Measurements from ENCODE around the gene CCDC88C. TPM values are rescaled to one million over a fixed set of nuclear protein-coding genes. Genes with fewer than 3 reads are reported as not detected.

Gene CCDC88C
- total and polyA plus RNA-seq, 9 donors = 7.4 to 13.1 (median 12.1) TPM

DNA sequence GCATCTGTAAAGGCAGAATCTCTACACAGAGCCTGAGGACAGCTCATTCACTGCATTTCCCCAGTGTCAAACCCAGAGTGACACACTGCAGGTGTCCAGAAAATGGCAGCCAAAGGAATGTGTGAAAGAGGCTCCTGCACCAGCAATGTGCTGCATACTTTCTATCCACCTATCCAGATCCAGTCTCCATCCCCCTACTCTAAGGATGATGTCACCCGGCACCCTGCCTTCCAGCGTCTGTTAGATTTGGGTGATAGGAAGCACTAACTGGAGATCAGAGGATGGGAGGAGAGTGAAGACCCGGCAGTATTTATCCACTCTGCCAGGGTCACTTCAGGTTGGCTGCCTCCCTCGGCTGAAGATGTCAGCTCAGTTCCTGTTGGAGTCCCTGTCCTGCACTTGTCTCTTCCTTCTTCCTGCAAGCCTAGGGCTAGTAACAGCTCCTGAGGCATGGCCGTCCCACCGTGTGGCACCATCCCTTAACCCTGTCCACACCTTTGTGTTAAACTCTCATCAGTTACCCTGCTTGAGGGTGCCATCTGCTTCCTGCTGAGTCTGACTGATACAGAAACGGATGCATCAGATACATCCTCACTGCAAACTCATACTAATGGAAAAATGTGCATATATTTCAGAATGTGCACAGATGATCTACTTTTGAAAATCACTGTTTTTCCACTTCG is 160.2 kb downstream of the CCDC88C start:
- H3K36me3 ChIP-seq (ENCODE audit: control insufficient read depth, insufficient read depth, low read length) = no peaks in the 10 kb centered on the region
- no peak for DNase-seq
- 10% methylated on average over 5 of the region's 8 CpGs for WGBS (ENCODE audit: insufficient coverage)
- H3K4me1 ChIP-seq (ENCODE audit: control insufficient read depth, insufficient read depth, low read length) = peaks cover 20% of the 10 kb centered on the region
- H3K27me3 ChIP-seq (ENCODE audit: control insufficient read depth, insufficient read depth, low read length) = peaks cover 23% of the 10 kb centered on the region
- no peak overlapping the region for H3K27ac ChIP-seq (ENCODE audit: low read length)
- H3K4me3 ChIP-seq (ENCODE audit: low read length) = no peak overlapping the region
- peaks cover 2% of the 10 kb centered on the region for H3K9me3 ChIP-seq (replicated peaks; ENCODE audit: control insufficient read depth, low read depth, low read length)

DNA sequence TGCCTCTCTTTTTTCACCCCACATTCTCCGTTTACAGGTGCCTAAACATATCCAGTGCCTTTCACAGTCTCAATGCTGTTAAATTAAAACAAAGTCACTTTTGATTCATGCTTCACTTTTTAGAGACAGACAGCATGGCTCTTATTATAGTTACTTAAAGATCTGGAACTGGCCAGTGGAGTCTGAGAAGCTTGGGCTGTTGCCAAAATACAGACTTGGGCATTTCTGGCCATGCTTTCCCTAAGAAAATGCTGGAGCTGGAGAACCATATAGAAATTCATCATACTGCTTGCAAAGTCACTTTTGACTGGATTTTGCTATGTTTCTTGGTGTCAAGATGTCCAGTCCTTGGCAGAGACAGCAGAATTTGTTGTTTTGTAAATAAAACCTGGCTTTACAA is 161.0 kb downstream of the CCDC88C start:
- Histone ChIP-seq H3K4me3 (ENCODE audit: low read length) (no peak overlapping the region), H3K27me3 (ENCODE audit: control insufficient read depth, insufficient read depth, low read length) (peaks cover 24% of the 10 kb centered on the region), H3K9me3 (replicated peaks; ENCODE audit: control insufficient read depth, low read depth, low read length) (peaks cover 2% of the 10 kb centered on the region), H3K27ac (ENCODE audit: low read length) (no peak overlapping the region), H3K4me1 (ENCODE audit: control insufficient read depth, insufficient read depth, low read length) (peaks cover 20% of the 10 kb centered on the region), H3K36me3 (ENCODE audit: control insufficient read depth, insufficient read depth, low read length) (no peaks in the 10 kb centered on the region)
- WGBS (ENCODE audit: insufficient coverage) = 63% methylated on average over 1 of the region's 1 CpG
- peak; percentile 36 for DNase-seq

DNA sequence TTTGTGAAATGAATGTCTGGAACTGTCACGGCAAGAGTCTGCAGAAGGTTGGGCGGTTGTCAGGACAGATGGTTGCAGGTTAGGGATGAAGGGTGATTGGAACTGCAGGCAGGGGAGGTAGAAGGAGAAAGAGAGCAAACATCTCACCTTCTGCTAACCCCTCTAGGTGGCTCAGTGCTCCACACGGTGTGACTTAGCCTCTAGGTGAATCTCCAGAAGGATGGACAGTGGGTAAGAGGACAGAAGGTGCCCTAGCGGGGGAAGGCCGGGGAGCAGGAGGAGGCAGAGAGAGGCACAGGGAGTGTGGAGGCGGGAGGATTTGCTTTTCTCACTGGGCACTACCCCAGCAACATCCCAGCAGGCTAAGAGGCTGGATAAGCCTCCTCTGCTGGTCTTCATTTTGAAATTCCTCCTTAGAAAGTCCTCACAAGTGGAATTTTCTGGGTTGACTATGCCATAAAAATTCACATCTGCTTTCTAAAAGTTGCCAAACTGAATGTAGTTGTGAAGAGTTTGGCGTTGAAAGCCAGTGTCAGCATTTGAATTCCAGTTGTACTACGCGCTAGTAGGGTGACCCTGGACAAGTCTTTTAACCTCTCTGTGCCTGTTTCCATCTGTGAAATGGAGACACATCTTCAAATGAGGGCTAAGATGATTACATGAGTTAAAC is 162.5 kb downstream of the CCDC88C start:
- Histone ChIP-seq H3K4me3 (ENCODE audit: low read length) (no peak overlapping the region), H3K27me3 (ENCODE audit: control insufficient read depth, insufficient read depth, low read length) (peaks cover 22% of the 10 kb centered on the region), H3K36me3 (ENCODE audit: control insufficient read depth, insufficient read depth, low read length) (no peaks in the 10 kb centered on the region), H3K27ac (ENCODE audit: low read length) (no peak overlapping the region), H3K9me3 (replicated peaks; ENCODE audit: control insufficient read depth, low read depth, low read length) (no peaks in the 10 kb centered on the region), H3K4me1 (ENCODE audit: control insufficient read depth, insufficient read depth, low read length) (peaks cover 27% of the 10 kb centered on the region)
- peak; percentile 27 for DNase-seq
- 66% methylated on average over 5 of the region's 9 CpGs for WGBS (ENCODE audit: insufficient coverage)

GRCh38 chr14:91254461-91254860 is 163.2 kb downstream of the CCDC88C start:
- Histone ChIP-seq H3K36me3 (ENCODE audit: control insufficient read depth, insufficient read depth, low read length) (no peaks in the 10 kb centered on the region), H3K4me3 (ENCODE audit: low read length) (no peak overlapping the region), H3K27ac (ENCODE audit: low read length) (no peak overlapping the region), H3K9me3 (replicated peaks; ENCODE audit: control insufficient read depth, low read depth, low read length) (no peaks in the 10 kb centered on the region), H3K4me1 (ENCODE audit: control insufficient read depth, insufficient read depth, low read length) (peaks cover 27% of the 10 kb centered on the region), H3K27me3 (ENCODE audit: control insufficient read depth, insufficient read depth, low read length) (peaks cover 22% of the 10 kb centered on the region)
- WGBS (ENCODE audit: insufficient coverage) = 89% methylated on average over 2 of the region's 3 CpGs
- no peak for DNase-seq

GRCh38 chr14:91253795-91254323 is 163.8 kb downstream of the CCDC88C start:
- H3K4me1 ChIP-seq (ENCODE audit: control insufficient read depth, insufficient read depth, low read length) = peaks cover 27% of the 10 kb centered on the region
- no peak for DNase-seq
- peak overlapping the region; percentile 51 for H3K4me3 ChIP-seq (ENCODE audit: low read length)
- WGBS (ENCODE audit: insufficient coverage) = 32% methylated on average over 20 of the region's 20 CpGs
- H3K9me3 ChIP-seq (replicated peaks; ENCODE audit: control insufficient read depth, low read depth, low read length) = no peaks in the 10 kb centered on the region
- H3K27ac ChIP-seq (ENCODE audit: low read length) = no peak overlapping the region
- H3K36me3 ChIP-seq (ENCODE audit: control insufficient read depth, insufficient read depth, low read length) = no peaks in the 10 kb centered on the region
- H3K27me3 ChIP-seq (ENCODE audit: control insufficient read depth, insufficient read depth, low read length) = peaks cover 22% of the 10 kb centered on the region

DNA sequence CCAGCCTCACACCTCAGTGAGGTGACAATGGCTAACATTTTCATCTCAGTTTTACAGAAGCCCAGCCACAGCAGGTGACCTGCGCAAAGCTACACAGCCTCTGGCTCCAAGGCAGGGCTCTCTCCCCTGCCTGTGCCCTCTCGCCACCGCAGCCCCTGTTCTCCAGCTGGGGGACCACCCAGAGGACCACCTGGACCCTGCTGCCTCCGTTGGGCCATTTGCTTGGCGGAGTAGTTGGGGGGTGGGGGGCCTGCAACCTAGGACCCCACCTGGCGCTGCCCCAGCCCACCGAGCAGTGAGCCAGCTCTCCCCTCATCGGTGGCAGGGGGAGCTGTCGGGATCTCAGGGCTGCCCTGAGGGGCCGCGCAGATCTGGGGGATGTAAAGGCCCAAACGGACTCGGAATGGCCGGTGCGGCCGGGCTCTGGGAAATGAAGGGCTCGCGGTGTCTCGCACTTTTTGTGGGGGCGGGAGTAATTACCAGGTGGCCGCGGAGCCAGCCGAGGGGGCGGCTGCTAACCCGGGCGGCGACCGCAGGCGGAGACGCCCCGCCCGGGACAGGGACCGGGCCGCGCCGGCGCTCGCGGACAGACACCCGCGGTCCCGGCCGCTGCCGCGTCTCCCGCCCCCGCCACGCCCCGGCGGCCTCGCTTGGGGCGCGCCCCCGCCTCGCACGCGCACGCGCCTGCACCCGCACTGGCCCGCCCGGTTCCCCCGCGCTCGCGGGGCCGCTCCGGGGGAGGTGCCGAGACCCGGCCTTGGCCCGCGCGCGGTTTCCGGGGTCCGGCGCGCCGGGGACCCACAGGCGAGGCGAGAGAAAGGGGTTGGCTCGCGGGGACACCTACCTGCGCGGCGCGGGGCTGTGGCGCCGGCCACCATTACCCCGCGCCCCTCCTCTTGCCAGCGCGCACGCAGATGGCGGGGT is 164.5 kb downstream of the CCDC88C start:
- peaks cover 18% of the 10 kb centered on the region for H3K27me3 ChIP-seq (ENCODE audit: control insufficient read depth, insufficient read depth, low read length)
- 1% methylated on average over 89 of the region's 95 CpGs for WGBS (ENCODE audit: insufficient coverage)
- H3K4me1 ChIP-seq (ENCODE audit: control insufficient read depth, insufficient read depth, low read length) = peaks cover 23% of the 10 kb centered on the region

DNA sequence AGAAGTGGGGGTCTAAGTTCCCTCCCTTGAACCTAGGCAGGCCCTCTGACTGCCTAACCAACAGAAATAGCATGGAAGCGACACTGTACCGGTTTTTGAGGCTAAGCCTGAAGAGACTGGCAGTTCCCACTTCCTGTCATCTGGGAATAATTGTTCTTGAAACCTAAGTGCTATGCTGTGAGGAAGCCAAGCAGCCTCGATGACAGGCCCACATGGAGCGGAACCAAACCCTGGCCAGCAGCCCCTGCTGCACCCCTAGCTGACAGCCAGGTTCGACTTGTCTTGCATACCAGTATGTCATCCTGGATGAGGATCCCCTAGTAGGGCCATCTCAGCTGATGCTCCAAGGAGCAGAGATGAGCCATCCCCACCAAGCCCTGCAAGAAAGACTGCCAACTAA is 166.7 kb downstream of the CCDC88C start:
- DNase-seq = no peak
- Histone ChIP-seq H3K27me3 (ENCODE audit: control insufficient read depth, insufficient read depth, low read length) (peaks cover 18% of the 10 kb centered on the region), H3K4me3 (ENCODE audit: low read length) (no peak overlapping the region), H3K36me3 (ENCODE audit: control insufficient read depth, insufficient read depth, low read length) (no peaks in the 10 kb centered on the region), H3K4me1 (ENCODE audit: control insufficient read depth, insufficient read depth, low read length) (peaks cover 18% of the 10 kb centered on the region), H3K9me3 (replicated peaks; ENCODE audit: control insufficient read depth, low read depth, low read length) (no peaks in the 10 kb centered on the region), H3K27ac (ENCODE audit: low read length) (no peak overlapping the region)
- WGBS (ENCODE audit: insufficient coverage) = 30% methylated on average over 5 of the region's 5 CpGs

More for the DNA sequence above, 164.5 kb downstream of the CCDC88C start:
- DNase-seq = peak; percentile 54
- Histone ChIP-seq H3K9me3 (replicated peaks; ENCODE audit: control insufficient read depth, low read depth, low read length) (no peaks in the 10 kb centered on the region), H3K36me3 (ENCODE audit: control insufficient read depth, insufficient read depth, low read length) (no peaks in the 10 kb centered on the region), H3K4me3 (ENCODE audit: low read length) (peak overlapping the region; percentile 51), H3K27ac (ENCODE audit: low read length) (no peak overlapping the region)

- no peaks in the 10 kb centered on the region for H3K36me3 ChIP-seq (ENCODE audit: control insufficient read depth, insufficient read depth, low read length)
- DNase-seq = no peak
- WGBS (ENCODE audit: insufficient coverage) = 36% methylated on average over 7 of the region's 10 CpGs
- H3K4me1 ChIP-seq (ENCODE audit: control insufficient read depth, insufficient read depth, low read length) = peaks cover 18% of the 10 kb centered on the region
- no peak overlapping the region for H3K4me3 ChIP-seq (ENCODE audit: low read length)
- no peaks in the 10 kb centered on the region for H3K9me3 ChIP-seq (replicated peaks; ENCODE audit: control insufficient read depth, low read depth, low read length)
- H3K27me3 ChIP-seq (ENCODE audit: control insufficient read depth, insufficient read depth, low read length) = peaks cover 18% of the 10 kb centered on the region
- no peak overlapping the region for H3K27ac ChIP-seq (ENCODE audit: low read length)
Measured at GRCh38 chr14:91249841-91250616, 167.6 kb downstream of the CCDC88C start.

GRCh38 chr14:91246051-91246852 is 171.4 kb downstream of the CCDC88C start:
- H3K27ac ChIP-seq (ENCODE audit: low read length) = no peak overlapping the region
- H3K9me3 ChIP-seq (replicated peaks; ENCODE audit: control insufficient read depth, low read depth, low read length) = no peaks in the 10 kb centered on the region
- 93% methylated on average over 12 of the region's 15 CpGs for WGBS (ENCODE audit: insufficient coverage)
- no peaks in the 10 kb centered on the region for H3K36me3 ChIP-seq (ENCODE audit: control insufficient read depth, insufficient read depth, low read length)
- peaks cover 3% of the 10 kb centered on the region for H3K27me3 ChIP-seq (ENCODE audit: control insufficient read depth, insufficient read depth, low read length)
- peaks cover 12% of the 10 kb centered on the region for H3K4me1 ChIP-seq (ENCODE audit: control insufficient read depth, insufficient read depth, low read length)
- no peak for DNase-seq
- H3K4me3 ChIP-seq (ENCODE audit: low read length) = no peak overlapping the region

Data from muscle of leg (tissue), 11 donors.